SK-N-SH treated with all-trans-retinoic acid at 6 μM for 48 hours (cell line): ENCODE results near the gene TWIST2.

Source experiments
- ATAC-seq: fragments of 200-7000 bp; cut with Tn5 transposase; 3 replicates; pipeline ENCODE4 v1.9.1; 2020; ENCODE audit warnings: mild to moderate bottlenecking, moderate library complexity
- ARNTL ChIP-seq: fragments of 450-650 bp; formaldehyde crosslinking; IDR thresholded peaks from 2 replicates; pipeline ENCODE4 v1.5.0; 2020; ENCODE audit warnings: low read depth, mild to moderate bottlenecking, moderate library complexity, borderline replicate concordance
- BACH2 ChIP-seq: fragments of 250-450 bp; sonication (Bioruptor Pico); IDR thresholded peaks from 2 replicates; pipeline ENCODE4 v1.9.0; 2021; ENCODE audit warnings: mild to moderate bottlenecking, borderline replicate concordance
- CSDC2 ChIP-seq: fragments of 250-450 bp; sonication (Bioruptor Pico); IDR thresholded peaks from 2 replicates; pipeline ENCODE4 v1.5.0; 2020; ENCODE audit warnings: mild to moderate bottlenecking, moderate library complexity
- ESRRG ChIP-seq: fragments of 250-450 bp; sonication (Bioruptor Pico); IDR thresholded peaks from 2 replicates; pipeline ENCODE4 v1.6.1; 2021; ENCODE audit warnings: mild to moderate bottlenecking
- GLIS3 ChIP-seq: fragments of 250-450 bp; sonication (Bioruptor Pico); IDR thresholded peaks from 2 replicates; pipeline ENCODE4 v1.5.0; 2020; ENCODE audit warnings: mild to moderate bottlenecking, moderate library complexity
- OSR1 ChIP-seq: fragments of 250-450 bp; sonication (Bioruptor Pico); IDR thresholded peaks from 2 replicates; pipeline ENCODE4 v1.8.0; 2022; ENCODE audit warnings: moderate library complexity, mild to moderate bottlenecking, inconsistent platforms
- PPARA ChIP-seq: fragments of 250-450 bp; sonication (Bioruptor Pico); IDR thresholded peaks from 2 replicates; pipeline ENCODE4 v1.5.0; 2020; ENCODE audit warnings: mild to moderate bottlenecking, borderline replicate concordance
- RARB ChIP-seq: fragments of 250-450 bp; sonication (Bioruptor Pico); IDR thresholded peaks from 2 replicates; pipeline ENCODE4 v1.8.0; 2021; ENCODE audit warnings: mild to moderate bottlenecking, moderate library complexity
- SNAI2 ChIP-seq: fragments of 250-450 bp; sonication (Bioruptor Pico); IDR thresholded peaks from 2 replicates; pipeline ENCODE4 v1.5.0; 2020; ENCODE audit warnings: mild to moderate bottlenecking, moderate library complexity
- TOX ChIP-seq: fragments of 250-450 bp; sonication (Bioruptor Pico); IDR thresholded peaks from 2 replicates; pipeline ENCODE4 v1.8.0; 2021; ENCODE audit warnings: mild to moderate bottlenecking, moderate library complexity, borderline replicate concordance
- ZC3H10 ChIP-seq: fragments of 250-450 bp; sonication (Bioruptor Pico); IDR thresholded peaks from 2 replicates; pipeline ENCODE4 v1.5.1; 2021; ENCODE audit warnings: mild to moderate bottlenecking, moderate library complexity
- ZFP3 ChIP-seq: fragments of 250-450 bp; sonication (Bioruptor Pico); IDR thresholded peaks from 2 replicates; pipeline ENCODE4 v1.5.0; 2020; ENCODE audit warnings: mild to moderate bottlenecking, moderate library complexity
- ZFP30 ChIP-seq: fragments of 450-650 bp; formaldehyde crosslinking; IDR thresholded peaks from 2 replicates; pipeline ENCODE4 v1.5.0; 2022; ENCODE audit warnings: mild to moderate bottlenecking, moderate library complexity
- ZNF565 ChIP-seq: fragments of 450-650 bp; formaldehyde crosslinking; conservative IDR thresholded peaks from 2 replicates; pipeline ENCODE4 v1.5.0; 2020; ENCODE audit warnings: low read depth, mild to moderate bottlenecking, moderate library complexity
- ZNF70 ChIP-seq: fragments of 450-650 bp; formaldehyde crosslinking; IDR thresholded peaks from 2 replicates; pipeline ENCODE4 v1.5.0; 2020; ENCODE audit warnings: mild to moderate bottlenecking, moderate library complexity
- TF ChIP-seq, protein P1 (sequence below): fragments of 250-450 bp; sonication (Bioruptor Pico); IDR thresholded peaks from 2 replicates; pipeline ENCODE4 v1.5.0; 2020; ENCODE audit warnings: mild to moderate bottlenecking, moderate library complexity
- TF ChIP-seq, protein P2 (sequence below): fragments of 250-450 bp; sonication (Bioruptor Pico); IDR thresholded peaks from 2 replicates; pipeline ENCODE4 v1.5.1; 2021; ENCODE audit warnings: mild to moderate bottlenecking, moderate library complexity
- TF ChIP-seq, protein P3 (sequence below): fragments of 250-450 bp; sonication (Bioruptor Pico); IDR thresholded peaks from 2 replicates; pipeline ENCODE4 v1.8.0; 2021; ENCODE audit warnings: low read depth, mild to moderate bottlenecking, moderate library complexity, borderline replicate concordance
- TF ChIP-seq, protein P4 (sequence below): fragments of 250-450 bp; sonication (Bioruptor Pico); IDR thresholded peaks from 2 replicates; pipeline ENCODE4 v1.5.1; 2020; ENCODE audit warnings: low read depth, mild to moderate bottlenecking, moderate library complexity
- TF ChIP-seq, protein P5 (sequence below): fragments of 250-450 bp; sonication (Bioruptor Pico); IDR thresholded peaks from 2 replicates; pipeline ENCODE4 v1.8.0; 2020; ENCODE audit warnings: mild to moderate bottlenecking, moderate library complexity, borderline replicate concordance

The TWIST2 gene

DNA sequence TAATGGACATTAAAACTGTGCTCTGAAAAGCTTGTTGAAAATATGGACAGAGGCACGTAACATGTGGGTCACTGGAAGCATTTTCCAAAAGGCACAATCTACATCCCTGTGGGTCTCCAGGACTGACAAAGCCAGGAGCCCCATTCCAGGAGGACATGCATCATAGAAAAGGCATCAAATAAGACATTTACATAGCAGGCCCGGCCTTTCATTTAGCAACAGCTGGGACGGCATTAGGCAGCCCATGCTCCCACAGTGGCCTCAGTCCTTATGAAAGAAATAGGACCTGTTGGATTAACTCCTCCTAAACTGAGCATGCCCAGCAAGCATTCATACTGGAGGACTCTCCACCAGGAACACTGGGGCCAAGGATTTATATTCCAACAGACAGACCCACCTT, 72.2 kb downstream of the TWIST2 start:
- ATAC-seq: no peak

DNA sequence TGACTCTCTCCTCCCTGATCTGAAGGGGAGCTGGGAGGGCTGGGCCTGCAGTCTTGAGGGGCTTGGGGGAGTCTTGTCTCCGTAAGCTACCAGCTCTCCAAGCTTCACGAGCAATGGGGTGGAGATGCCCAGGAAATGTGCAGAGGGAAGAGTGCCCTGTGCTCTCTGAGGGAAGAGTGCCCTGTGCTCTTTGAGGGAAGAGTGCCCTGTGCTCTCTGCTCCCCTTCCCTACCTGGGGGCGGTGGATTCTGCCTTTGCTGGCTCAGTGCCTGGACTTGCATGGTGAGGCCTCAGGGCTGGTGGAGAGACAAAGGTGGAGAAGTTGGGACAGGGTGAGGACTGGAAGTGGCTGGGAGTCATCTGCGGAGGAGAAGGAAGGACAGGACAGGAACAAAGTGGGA, 72.7 kb downstream of the TWIST2 start:
- TF ChIP-seq OSR1 (CRISPR knock-in tag): no peak
- no peak for TF ChIP-seq ZNF565 (CRISPR knock-in tag)
- no peak for TF ChIP-seq RARB
- TF ChIP-seq, protein P1, sequence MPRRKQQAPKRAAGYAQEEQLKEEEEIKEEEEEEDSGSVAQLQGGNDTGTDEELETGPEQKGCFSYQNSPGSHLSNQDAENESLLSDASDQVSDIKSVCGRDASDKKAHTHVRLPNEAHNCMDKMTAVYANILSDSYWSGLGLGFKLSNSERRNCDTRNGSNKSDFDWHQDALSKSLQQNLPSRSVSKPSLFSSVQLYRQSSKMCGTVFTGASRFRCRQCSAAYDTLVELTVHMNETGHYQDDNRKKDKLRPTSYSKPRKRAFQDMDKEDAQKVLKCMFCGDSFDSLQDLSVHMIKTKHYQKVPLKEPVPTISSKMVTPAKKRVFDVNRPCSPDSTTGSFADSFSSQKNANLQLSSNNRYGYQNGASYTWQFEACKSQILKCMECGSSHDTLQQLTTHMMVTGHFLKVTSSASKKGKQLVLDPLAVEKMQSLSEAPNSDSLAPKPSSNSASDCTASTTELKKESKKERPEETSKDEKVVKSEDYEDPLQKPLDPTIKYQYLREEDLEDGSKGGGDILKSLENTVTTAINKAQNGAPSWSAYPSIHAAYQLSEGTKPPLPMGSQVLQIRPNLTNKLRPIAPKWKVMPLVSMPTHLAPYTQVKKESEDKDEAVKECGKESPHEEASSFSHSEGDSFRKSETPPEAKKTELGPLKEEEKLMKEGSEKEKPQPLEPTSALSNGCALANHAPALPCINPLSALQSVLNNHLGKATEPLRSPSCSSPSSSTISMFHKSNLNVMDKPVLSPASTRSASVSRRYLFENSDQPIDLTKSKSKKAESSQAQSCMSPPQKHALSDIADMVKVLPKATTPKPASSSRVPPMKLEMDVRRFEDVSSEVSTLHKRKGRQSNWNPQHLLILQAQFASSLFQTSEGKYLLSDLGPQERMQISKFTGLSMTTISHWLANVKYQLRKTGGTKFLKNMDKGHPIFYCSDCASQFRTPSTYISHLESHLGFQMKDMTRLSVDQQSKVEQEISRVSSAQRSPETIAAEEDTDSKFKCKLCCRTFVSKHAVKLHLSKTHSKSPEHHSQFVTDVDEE: no peak
- no peak for TF ChIP-seq ESRRG
- TF ChIP-seq ARNTL (CRISPR knock-in tag): no peak
- TF ChIP-seq, protein P2, sequence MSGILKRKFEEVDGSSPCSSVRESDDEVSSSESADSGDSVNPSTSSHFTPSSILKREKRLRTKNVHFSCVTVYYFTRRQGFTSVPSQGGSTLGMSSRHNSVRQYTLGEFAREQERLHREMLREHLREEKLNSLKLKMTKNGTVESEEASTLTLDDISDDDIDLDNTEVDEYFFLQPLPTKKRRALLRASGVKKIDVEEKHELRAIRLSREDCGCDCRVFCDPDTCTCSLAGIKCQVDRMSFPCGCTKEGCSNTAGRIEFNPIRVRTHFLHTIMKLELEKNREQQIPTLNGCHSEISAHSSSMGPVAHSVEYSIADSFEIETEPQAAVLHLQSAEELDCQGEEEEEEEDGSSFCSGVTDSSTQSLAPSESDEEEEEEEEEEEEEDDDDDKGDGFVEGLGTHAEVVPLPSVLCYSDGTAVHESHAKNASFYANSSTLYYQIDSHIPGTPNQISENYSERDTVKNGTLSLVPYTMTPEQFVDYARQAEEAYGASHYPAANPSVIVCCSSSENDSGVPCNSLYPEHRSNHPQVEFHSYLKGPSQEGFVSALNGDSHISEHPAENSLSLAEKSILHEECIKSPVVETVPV (CRISPR knock-in tag): no peak
- no peak for TF ChIP-seq ZFP3 (CRISPR knock-in tag)
- TF ChIP-seq GLIS3 (CRISPR knock-in tag): no peak
- no peak for TF ChIP-seq ZC3H10
- TF ChIP-seq, protein P3, sequence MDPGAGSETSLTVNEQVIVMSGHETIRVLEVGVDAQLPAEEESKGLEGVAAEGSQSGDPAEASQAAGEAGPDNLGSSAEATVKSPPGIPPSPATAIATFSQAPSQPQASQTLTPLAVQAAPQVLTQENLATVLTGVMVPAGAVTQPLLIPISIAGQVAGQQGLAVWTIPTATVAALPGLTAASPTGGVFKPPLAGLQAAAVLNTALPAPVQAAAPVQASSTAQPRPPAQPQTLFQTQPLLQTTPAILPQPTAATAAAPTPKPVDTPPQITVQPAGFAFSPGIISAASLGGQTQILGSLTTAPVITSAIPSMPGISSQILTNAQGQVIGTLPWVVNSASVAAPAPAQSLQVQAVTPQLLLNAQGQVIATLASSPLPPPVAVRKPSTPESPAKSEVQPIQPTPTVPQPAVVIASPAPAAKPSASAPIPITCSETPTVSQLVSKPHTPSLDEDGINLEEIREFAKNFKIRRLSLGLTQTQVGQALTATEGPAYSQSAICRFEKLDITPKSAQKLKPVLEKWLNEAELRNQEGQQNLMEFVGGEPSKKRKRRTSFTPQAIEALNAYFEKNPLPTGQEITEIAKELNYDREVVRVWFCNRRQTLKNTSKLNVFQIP: no peak
- no peak for TF ChIP-seq PPARA (CRISPR knock-in tag)
- TF ChIP-seq CSDC2 (CRISPR knock-in tag): no peak
- TF ChIP-seq ZNF70 (CRISPR knock-in tag): no peak
- no peak for TF ChIP-seq ZFP30 (CRISPR knock-in tag)
- TF ChIP-seq, protein P4, sequence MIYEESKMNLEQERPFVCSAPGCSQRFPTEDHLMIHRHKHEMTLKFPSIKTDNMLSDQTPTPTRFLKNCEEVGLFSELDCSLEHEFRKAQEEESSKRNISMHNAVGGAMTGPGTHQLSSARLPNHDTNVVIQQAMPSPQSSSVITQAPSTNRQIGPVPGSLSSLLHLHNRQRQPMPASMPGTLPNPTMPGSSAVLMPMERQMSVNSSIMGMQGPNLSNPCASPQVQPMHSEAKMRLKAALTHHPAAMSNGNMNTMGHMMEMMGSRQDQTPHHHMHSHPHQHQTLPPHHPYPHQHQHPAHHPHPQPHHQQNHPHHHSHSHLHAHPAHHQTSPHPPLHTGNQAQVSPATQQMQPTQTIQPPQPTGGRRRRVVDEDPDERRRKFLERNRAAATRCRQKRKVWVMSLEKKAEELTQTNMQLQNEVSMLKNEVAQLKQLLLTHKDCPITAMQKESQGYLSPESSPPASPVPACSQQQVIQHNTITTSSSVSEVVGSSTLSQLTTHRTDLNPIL (CRISPR knock-in tag): no peak
- ATAC-seq: no peak

More for the DNA sequence above, 72.2 kb downstream of the TWIST2 start:
- TF ChIP-seq BACH2 (CRISPR knock-in tag): no peak
- TF ChIP-seq, protein P2 (CRISPR knock-in tag): no peak
- no peak for TF ChIP-seq OSR1 (CRISPR knock-in tag)
- no peak for TF ChIP-seq SNAI2 (CRISPR knock-in tag)
- TF ChIP-seq, protein P4 (CRISPR knock-in tag): no peak
- TF ChIP-seq TOX (CRISPR knock-in tag): no peak

DNA sequence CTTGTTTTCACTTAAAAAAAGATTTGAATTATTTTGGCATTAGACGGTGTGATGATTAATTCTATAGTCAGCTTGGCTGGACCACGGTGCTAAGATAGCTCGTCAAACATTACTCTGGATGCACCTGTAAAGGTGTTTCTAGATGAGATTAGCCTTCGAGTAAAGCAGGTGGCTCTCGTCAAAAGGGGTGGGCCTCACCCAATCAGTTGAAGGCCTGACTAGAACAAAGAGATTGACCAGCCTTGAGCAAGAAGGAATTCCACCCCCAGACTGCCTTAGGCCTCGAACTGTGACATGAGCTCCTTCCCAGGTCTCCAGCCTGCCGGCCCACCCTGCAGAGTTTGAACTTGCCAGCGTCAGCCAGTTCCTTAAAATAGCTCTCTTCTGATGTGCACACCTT, 73.4 kb downstream of the TWIST2 start:
- no peak for ATAC-seq
- TF ChIP-seq GLIS3 (CRISPR knock-in tag) (no peak), CSDC2 (CRISPR knock-in tag) (no peak), ZNF565 (CRISPR knock-in tag) (no peak), OSR1 (CRISPR knock-in tag) (no peak)
- TF ChIP-seq, protein P5, sequence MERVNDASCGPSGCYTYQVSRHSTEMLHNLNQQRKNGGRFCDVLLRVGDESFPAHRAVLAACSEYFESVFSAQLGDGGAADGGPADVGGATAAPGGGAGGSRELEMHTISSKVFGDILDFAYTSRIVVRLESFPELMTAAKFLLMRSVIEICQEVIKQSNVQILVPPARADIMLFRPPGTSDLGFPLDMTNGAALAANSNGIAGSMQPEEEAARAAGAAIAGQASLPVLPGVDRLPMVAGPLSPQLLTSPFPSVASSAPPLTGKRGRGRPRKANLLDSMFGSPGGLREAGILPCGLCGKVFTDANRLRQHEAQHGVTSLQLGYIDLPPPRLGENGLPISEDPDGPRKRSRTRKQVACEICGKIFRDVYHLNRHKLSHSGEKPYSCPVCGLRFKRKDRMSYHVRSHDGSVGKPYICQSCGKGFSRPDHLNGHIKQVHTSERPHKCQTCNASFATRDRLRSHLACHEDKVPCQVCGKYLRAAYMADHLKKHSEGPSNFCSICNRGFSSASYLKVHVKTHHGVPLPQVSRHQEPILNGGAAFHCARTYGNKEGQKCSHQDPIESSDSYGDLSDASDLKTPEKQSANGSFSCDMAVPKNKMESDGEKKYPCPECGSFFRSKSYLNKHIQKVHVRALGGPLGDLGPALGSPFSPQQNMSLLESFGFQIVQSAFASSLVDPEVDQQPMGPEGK (CRISPR knock-in tag): no peak
